GM18519 (cell line): ENCODE data around the gene GRIA1.

ENCODE experiments used
- ATAC-seq: cut with Tn5 transposase; IDR thresholded peaks from one replicate; pipeline ENCODE4 v1.9.1; 2021; ENCODE audit warnings: mild to moderate bottlenecking, moderate library complexity; ENCODE audit not compliant: unreplicated experiment, low FRiP score

GRIA1 gene

DNA sequence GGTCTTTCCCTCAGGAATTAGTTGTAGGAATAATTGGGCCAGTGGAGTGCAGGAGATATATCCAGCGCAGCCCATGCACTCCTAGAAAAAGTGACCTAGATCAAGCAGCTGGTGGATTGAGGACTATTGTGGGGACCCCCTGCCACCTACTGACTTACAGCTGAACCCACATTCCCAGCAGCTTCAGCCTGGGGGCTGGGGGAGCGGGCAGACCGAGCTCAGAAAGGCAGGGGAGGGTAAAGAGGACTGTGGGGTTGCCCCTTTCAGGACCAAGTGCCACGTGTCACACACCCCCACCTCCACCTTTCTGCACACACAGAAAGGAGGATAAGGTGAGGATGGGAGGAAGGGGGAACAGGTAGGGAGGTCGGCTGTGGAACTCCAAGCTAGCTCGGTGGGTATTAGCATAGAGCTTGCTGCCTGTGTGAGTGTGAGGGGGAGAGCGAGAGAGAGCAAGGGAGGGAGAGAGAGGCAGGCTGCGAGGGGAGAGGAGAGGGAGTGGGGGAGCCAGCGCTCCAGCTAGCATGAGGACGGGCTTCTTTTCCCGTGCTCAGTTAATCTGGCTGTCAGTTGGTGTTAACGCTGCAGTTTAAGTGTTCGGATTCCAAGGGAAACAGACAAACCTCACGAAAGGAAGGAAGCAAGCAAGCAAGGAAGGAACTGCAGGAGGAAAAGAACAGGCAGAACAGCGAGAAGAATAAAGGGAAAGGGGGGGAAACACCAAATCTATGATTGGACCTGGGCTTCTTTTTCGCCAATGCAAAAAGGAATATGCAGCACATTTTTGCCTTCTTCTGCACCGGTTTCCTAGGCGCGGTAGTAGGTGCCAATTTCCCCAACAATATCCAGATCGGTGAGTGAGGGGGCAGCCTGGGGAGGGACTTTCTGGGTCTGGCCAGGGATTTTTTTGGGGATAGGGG is at the start of gene GRIA1:
Gene GRIA1, plus strand, starts transcription at position 553 of the 920 bp plus-strand sequence.
- ATAC-seq = no peak

DNA sequence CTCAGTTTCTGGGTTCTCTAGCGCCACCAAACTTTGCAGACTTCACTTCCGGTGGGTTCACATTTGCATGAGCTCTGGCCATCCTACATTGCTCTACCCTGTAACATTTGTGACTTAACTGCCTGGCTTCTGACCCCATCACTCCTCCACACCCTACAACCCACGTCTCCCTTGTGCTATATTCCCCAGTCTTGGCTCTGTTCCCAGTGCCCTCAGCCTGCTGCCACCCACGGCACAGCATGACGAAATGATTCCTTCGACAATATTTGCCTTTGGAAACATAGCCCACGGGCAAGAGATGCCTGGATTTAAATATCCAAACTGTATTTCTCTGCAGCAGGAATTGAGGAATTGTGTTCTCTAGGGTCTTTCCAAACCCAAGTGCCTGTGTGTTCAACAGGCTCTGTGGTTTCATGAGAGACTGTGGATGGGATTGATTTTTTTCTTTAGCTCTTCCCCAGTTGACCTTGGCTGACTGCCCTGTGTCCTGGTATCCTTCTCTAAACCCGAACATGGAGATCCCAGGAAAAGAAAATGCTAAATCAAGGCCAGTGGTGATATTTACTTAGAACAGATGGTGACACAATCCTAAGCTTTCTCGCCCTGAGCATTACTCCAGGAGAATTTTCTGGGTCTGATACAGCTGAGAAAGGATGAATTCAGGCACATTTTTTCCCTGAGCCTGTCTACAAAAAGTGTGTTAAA is 44.4 kb upstream of the GRIA1 start:
- ATAC-seq = no peak

DNA sequence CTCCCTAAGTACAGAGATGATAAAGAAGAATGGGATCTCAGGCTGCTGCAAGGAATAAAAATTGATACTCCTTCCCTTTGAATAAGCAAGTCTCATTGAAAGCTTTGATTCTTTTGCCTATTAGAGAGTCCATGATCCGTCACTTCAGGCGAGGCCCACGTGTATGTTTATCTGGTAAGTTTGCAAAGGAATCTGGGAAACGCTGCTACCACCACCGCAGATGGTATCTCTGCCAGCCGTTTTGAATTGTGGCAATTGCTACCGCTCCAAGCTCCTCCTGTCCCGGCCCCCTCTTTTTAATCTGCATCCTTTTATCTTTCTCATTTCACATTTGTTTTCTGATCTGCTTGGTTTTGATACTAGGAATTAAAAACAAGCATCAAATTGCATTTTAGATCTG is 42.9 kb upstream of the GRIA1 start:
- ATAC-seq = no peak

DNA sequence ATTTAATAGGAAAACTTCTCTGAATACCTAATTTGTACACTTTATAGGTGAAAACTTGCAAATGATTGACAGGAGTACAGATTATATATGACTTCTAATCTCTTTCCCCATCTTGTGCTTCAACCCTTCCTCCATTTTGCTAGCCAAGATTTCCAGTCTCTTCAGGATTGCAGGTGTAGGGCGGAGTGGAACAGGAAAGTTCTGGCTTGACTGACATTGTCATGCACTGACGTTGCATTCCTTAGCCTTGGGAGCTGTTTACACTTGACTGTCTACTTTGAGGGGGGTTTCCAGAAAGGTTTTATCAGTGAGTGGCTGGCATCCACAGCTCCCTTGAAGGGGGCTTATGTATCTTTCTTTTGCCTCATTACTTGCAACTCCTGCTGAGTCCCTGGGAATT is 34.1 kb upstream of the GRIA1 start:
- ATAC-seq = no peak

DNA sequence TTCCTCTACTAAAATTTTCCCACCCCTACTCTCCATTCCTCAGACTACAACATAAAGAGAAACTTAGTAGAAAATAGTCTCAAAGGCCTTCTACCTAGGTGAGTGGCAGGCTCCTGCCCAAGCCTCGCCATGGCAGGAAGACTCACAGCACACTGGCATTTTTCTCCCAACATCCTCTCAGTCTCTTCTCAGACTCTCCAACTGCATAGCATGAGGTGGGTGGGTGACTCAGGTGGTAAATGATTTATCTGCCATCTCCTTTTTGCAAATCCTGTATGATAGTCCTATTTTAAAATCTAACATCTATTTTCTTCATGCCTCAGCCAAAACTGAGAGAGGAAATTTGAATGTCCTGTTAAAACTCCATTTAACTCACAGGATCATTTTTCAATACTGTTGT is 33.5 kb upstream of the GRIA1 start:
- no peak for ATAC-seq

DNA sequence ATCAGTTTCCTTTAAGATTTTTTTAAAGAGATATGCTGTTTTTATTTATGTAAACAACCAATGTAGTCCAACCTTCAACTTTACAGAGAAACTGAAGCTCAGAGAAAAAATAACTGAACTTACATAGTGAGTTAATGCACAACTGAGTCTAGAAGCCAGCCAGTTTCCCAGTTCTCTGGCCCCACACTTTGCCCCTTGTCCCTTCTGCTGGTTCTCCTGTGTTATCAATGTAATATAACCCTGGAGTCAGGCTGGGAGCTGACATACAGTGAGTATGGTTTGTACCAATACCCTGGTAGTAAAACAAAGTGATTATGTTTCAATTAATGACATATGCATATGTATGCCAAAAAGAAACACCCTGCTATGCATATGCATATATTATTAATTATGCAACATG is 32.2 kb upstream of the GRIA1 start:
- no peak for ATAC-seq

DNA sequence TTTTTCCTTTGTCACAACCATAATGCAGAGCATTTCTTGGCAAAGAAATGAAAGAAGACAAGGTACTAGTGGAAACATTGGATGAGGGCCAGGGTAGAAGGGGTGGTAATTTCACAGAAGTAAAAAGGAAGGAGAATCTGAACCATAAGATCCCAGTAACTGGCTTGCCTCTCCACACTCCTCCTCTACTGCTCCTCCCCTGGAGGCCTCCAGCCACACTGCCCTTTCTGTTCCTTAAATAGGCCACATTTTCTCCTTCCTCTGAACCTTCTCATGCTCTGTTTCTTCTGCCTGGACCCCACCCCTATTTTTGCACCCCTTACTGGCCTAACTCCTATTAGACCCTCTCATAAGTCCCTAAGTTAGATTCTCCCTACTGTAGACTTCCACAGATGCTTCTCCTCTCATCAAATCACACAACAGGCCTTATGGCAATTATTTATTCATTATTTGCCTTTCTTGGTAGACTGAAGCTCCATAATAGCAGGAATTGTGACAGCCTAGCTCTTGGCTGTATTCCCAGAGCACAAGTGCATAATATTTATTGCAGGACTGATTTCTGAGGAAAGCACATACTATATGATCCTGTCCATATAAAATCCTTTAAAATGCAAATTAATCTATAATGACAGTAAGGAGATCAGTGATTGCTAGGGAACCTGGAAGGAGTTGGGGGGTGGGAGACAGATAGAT is 31.3 kb upstream of the GRIA1 start:
- ATAC-seq = no peak

DNA sequence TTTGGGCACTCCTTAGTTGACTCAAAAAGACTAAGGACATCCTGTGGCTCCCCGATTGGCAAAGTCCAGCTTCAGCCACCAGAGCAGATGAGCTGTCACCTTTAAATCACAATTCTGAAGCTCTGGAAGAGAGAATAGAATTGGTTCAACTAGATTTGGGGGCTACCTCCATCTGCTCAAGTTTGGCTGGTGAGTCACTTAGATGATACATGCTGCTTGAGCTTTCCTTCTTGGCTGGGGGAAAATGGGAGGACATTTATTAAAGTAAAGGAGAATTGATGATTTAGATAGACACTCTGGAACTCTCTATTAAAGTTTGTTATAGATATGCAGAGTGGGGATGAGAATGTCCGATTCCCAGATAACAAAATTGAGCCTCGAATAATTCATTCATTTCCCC is 30.0 kb upstream of the GRIA1 start:
- no peak for ATAC-seq

DNA sequence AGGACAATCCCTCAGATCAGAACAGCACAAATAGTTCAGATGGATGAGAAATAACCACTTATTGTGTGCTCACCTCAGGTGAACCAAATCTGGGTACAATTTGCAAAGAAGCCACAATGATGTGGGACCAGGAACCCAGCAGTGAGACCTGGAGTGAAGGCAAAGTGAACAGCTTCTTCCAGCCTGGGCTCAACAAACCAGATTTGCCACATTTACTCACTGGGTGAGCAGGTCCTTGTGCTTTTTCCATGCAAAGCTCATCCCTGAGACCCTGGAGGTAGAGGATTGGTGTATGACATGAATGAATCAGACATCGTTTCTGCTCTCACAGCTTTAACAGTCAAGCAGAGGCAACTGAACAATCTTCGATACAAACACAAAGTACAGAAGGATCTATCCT is 29.1 kb upstream of the GRIA1 start:
- no peak for ATAC-seq

DNA sequence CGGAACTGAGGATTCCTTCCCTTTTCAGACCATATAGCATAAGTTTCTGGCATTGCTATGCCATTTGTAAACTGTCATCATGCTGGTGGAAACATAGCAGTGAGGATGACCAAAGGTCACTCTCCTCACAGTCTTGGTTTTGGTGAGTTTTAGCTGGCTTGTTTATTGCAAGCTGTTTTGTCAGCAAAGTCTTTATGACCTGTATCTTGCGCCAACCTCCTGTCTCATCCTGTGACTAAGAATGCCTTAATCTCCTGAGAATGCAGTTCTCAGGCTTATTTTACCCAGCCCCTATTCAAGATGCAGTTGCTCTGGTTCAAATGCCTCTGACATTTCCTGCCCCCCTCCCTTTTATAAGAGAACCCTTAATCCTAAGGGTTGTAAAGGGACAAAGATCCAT is 26.7 kb upstream of the GRIA1 start:
- no peak for ATAC-seq

DNA sequence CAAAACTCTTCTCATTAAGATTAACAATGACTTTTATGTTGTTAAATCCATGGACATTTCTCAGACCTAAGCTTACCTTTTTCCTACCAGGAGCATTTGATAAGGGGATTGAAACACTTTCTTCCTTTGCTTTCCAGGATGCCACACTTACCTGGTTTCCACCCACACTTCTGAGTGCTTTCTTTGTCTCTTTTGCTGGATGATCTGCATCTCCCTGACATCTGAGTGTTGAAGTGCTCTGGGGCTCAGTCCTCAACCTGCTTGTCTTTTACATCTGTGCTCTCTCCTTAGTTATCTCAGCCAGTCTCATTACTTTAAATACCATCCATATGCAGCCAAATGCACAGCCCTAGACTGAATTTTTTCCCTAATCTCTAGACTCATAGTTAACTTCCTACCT is 22.9 kb upstream of the GRIA1 start:
- ATAC-seq = no peak

DNA sequence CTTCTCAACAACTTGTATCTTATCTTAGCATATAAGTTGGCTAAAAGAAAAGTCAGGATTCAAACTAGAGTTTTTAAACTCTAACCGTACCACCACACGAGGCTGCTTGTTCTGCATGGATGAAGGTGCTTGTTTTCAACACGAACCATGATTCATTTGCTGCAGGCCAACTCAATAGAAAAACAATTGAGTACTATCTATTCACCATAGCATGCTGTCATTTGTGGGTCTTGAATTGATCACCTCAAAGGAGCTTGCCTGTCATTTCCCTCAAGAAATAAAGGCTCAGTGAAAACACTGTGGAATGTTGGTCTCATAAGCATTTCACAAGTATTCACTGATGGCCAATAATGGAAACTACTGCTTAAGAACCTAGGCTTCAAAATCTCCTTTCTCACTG is 21.0 kb upstream of the GRIA1 start:
- ATAC-seq = no peak

DNA sequence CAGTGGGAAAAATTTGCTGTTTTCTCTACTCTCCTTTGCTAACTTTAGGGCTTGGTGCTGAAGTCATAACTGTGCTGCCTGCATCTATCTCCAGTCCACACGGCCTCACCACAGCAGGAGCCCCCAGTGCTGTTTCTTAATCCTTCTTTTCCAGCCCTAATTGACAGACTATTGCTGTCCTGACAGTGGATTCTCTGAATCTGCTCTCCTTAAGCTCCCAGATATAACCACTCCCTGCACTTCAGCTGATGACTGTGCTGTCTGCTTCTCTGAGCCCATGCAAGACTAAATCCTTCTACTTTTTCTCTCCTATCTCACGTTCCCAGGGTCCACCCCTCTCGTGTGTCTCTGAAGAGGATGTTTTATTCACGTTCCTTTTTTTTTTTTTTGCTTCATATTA is 19.7 kb upstream of the GRIA1 start:
- ATAC-seq = no peak

DNA sequence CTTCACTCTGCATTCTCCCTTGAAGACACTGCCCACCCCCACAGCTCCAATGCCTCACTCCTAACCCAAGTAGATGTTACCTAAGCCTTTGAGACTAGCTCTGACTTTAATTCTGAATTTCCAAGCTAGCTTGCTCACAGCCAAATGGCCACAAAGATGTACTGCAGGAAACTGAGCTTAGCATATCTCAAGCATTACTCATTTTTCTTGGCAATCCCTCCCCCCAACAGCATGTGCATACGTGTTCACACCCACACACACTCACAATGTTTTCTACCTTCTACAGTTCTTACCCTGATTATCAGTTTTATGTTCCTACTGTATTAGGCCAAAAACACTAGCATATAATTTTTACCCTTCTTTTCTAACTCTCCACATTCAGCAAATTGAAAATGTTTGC is 13.7 kb upstream of the GRIA1 start:
- ATAC-seq = no peak

DNA sequence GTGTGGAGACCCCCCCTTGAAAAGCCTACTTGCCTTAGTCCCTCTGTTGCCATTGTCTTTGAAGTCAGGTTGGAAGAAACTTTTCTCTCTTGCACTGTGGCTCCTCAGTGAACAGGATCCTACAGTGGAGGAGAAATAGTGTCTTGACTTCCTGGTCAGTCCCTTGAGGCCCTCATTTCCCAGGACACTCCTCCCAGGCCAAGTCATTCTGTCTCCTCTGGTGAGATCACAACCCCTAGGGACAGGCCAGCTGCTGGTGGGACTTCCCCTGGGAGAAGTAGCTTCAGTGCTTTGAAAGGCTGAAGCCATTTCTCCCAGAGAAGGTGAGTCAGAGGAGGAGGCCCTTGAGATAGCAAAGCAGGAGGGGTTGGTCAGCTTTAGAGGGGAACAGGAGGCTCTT is 10.1 kb upstream of the GRIA1 start:
- ATAC-seq = no peak

DNA sequence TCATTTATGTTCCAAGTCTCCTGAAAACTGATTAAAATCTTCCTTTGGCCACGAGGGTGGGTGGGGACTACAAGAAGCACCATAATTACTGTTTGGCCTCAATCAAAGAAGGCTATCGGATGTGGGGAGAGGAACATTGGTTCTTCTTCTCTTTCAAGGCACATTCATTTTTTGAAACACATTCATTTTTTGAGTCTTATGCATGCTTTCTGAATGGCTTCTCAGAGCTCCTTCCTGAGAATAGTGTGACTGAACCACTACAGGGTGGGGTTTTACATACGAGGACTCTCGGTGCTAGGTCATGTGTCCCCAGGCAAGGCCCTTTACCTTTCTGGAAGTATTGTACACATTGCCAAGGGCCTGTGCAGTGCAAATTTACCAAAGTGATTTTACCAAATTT is 7.0 kb upstream of the GRIA1 start:
- ATAC-seq = no peak

DNA sequence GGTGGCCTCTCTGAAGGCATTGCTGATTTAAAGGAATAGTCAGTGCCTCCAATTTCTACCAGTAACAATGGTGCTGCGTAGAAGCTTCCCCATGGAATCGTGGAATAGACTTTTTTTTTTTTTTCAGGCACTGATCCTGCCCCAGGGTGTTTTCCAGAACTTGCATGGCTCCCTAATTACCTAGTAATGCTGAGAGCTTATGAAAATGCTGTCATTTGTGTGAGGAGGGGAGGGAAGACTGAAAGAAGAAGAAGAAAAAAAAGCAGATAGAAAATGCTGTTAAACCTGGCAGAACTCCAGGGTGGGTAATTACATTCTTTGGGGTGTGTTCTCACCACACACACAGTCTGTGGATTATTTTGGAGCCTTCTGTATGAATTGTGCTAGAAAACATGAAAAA is 4.8 kb upstream of the GRIA1 start:
- no peak for ATAC-seq

DNA sequence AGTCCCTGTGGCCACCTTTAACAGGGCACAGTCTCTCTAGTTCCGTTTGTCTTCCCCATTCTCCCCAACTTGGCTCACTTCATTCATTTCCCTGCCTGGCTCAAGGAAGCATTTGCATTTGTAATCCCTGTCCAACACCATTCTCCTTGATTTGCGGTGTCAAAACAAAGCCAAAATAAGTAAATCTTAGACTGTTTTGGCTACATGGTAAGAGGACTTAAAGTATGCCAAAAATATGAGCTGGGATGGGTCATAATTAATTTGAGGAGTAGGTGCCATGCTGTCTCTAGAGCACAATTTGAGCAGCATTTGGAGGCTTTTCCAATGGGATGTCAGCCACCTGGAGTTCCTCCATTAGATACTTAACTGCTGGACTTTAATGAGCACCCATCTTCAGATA is 3.7 kb upstream of the GRIA1 start:
- no peak for ATAC-seq

DNA sequence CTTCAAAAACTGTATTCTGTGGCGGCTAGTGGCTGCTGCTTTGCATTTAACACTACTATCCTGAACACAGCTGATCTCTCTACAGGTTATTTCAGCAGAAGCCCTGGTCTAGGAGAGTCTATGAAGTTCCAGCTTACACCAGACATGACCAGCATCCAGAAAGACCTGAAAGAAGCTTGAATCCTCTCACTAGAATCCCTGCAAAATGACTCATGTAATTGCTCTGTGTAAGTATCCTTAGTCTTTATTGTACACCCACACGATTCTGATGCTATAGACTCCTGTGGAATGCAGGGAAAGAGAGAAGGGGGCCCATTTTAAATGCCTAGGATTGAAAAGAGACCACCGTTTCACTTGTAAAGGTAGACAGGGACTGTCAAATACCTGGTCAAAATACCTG is 859 bp upstream of the GRIA1 start:
- no peak for ATAC-seq

DNA sequence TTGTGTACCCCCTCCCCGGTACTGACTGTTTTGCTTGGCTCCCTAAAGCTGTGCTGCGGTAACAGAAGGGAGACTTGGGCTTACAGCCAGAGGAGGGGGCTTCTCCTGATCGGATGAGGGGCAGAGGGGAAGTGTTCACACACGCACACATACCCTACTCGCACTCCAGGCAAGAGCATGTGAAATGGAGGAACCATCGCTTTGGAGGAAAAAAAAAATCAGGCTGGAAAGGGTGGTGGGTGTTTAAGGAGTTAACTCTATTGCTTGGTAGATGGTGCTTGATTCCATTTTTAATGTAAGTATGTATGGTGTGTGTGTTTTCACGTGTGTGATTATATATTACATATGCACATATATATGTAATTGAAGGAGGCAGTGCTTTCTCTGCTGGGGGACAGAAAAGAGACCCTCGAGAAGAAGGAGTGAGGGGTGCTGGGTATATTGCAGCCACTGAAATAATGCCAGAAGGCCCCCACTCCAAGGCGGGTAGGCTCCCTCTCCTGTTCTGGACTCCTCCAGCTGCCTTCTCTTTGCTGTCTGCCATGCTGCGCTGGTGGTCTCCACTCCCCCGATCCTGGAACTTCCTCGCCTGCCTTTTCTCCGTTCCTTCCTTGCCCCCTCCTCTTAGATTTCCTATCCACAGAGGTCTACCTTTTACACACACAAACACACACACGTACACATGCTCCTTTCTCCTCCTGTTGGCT is 721 bp downstream of the GRIA1 start:
- ATAC-seq = no peak

DNA sequence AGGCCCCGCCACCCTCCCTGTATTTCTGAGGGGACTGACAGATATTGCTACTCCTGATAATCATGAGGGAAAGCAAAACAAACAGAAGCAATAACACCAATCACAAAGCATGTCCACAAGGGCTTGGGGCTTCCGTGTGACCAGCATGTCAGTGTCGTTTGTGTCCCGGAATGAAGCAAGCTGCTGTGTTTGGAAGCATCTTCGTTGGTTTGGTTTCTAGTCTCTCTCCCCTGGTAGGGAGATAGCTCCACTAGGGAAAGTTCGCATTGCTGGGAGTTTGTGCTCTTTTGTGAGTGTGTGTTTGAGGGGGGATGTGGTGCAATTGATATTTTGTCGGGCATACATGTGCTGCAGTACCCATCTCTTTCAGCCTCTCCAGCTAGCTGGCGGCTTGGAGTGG is 1.4 kb downstream of the GRIA1 start:
- no peak for ATAC-seq
